ENCODE data around the gene GPBP1L1.
"Not testable (repeated sequence)": the region's sequence is repeated elsewhere in the genome, so short reads cannot be mapped to it uniquely, and the experiment has no call there.

Gene GPBP1L1

GRCh38 chr1:45678489-45678888, 7.8 kb downstream of the GPBP1L1 start:
- DNase-seq, result no peak

DNA sequence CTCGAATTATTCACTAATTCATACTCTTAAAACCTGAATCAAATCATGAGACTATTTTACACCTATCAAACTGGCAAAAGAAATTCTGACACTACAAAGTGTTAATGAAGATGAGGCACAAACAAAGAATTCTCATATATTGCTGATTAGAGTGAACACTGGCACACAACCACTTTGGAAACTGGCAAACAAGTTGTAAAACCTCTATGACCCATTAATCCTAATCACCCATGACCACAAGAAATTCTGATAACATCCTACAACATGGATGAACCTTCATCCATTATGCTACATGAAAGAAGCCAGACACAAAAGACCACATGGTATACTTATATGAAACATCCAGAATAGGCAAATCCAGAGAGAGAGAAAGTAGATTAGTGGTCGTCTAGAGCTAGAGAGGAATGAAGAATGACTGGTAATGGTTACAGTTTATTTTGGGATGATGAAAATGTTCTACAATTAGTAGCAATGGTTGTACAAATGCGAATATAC, 8.5 kb downstream of the GPBP1L1 start:
- no peak for DNase-seq

- DNase-seq, result not testable (repeated sequence)
These were observed 9.8 kb downstream of the GPBP1L1 start for GRCh38 chr1:45676553-45676952.

DNA sequence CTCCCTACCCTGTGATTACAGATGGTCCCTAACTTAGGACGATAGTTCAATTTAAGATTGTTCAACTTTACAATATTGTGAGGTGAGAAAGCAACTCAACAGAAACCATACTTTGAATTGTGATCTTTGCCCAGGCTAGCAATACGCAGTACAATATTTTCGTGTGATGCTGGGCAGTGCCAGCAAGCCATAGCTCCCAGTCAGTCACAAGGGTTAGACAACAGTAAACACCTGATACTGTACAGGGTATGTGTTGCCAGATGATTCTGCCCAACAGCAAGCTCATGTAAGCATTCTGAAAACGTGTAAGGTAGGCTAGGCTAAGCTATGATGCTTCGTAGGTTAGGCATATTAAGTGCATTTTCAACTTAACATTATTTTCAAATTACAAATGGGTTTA, 11.9 kb downstream of the GPBP1L1 start:
- no peak for DNase-seq

GRCh38 chr1:45673956-45674355, 12.4 kb downstream of the GPBP1L1 start:
- DNase-seq, result no peak

- DNase-seq, result no peak
These were observed 16.3 kb downstream of the GPBP1L1 start for GRCh38 chr1:45669859-45670655.

GRCh38 chr1:45669379-45669778, 17.0 kb downstream of the GPBP1L1 start:
- DNase-seq, result no peak

DNA sequence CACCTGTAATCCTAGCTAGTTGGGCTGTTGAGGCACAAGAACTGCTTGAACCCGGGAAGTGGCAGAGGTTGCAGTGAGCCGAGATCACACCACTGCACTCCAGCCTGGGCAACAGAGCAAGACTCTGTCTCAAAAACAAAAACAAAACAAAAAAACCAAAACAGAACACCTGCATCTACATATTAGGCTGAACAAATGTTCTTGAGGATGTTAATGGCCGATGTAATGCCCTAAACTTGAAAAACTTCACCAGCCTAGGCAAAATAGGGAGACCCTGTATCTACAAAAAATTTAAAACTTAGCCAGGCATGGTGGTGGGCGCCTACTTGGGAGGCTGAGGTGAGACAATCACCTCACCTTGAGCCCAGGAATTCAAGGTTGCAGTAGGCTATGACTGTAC, 17.8 kb downstream of the GPBP1L1 start:
- DNase-seq, result no peak

DNA sequence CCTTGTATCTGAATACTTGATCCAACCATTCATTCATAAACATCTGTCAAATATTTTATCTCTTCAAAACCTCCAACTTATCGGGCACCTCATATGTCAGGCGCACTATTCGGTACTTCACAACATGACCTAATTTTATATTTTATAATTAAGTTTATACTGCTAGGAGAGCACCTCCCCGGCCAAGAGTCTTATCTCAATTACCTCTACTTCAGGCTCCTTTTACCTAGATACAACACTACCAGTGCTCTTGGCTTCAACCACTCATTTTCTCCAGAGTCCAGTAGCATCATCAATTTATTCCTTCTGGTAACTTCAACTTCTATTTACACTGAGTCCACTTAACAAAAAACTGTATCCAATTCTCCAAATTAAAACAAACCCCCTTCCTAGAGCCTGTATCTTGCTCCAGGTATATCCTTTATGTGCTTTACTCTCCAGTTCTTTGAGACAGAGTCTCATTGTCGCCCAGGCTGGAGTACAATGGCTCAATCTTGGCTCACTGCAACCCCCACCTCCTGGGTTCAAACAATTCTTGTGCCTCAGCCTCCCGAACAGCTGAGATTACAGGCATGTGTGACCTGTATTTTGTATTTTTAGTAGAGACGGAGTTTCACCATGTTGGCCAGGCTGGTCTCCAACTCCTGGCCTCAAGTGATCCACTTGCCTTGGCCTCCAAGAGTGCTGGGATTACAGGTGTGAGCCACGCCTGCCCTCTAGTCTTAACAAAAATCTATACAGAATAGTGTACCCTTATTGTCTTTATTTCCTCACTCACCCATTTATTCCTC, 18.8 kb downstream of the GPBP1L1 start:
- no peak for DNase-seq

GRCh38 chr1:45666836-45667235, 19.5 kb downstream of the GPBP1L1 start:
- DNase-seq, result no peak

DNA sequence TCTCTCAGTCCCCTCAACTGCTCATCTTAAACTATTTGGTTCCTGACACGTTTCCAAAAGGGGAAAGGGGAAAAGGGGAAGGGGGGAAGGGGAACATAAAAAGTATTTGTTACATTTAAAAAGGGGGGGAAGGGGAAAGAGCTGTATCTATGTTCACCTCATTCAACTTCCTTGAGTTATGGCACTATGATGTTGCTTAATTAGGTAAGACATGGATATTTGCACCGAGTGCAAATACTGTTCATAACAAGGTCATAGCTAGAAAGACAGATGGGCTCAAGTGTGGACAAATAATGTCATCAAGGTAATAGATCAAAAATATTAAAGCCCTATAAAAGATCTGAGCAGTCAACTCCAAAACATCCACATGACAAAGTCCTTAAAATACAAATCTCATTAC, 26.0 kb downstream of the GPBP1L1 start:
- no peak for DNase-seq

DNA sequence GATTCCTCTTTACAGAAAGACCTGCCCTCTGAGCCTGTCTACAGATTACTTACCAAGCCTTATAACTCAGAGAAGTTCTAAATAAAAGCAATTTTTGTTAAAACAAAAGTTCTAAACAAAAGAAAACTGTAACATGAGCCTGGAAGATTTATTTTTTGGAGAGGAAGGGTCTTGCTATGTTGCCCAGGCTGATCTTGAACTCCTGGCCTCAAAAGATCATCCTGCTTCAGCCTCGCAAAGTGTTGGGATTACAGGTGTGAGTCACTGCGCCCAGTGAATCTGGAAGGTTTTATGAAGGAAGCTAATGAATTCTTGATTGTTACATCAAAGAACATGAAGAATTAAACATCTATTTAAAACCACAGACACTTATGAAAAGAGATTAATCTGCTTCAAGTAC, 27.1 kb downstream of the GPBP1L1 start:
- DNase-seq, result no peak

DNA sequence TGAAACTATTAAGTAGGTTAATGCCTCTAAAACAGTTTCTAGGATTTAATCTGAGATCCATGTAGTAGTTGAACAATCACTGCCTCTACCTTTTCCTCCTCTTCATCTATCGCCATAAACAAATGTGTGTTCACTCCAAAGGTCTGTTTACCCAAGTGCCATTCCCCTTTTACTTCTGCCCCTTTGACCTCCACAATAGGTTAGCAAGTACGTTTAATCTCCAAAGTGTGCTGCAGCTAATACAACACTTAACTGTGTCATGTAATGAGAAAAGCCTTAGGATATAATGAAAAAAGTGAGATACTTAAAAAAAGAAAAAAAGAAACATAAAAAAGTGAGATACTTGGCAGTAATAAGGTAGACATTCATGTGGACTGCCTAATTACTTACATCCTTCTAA, 28.2 kb downstream of the GPBP1L1 start:
- DNase-seq, result no peak

DNA sequence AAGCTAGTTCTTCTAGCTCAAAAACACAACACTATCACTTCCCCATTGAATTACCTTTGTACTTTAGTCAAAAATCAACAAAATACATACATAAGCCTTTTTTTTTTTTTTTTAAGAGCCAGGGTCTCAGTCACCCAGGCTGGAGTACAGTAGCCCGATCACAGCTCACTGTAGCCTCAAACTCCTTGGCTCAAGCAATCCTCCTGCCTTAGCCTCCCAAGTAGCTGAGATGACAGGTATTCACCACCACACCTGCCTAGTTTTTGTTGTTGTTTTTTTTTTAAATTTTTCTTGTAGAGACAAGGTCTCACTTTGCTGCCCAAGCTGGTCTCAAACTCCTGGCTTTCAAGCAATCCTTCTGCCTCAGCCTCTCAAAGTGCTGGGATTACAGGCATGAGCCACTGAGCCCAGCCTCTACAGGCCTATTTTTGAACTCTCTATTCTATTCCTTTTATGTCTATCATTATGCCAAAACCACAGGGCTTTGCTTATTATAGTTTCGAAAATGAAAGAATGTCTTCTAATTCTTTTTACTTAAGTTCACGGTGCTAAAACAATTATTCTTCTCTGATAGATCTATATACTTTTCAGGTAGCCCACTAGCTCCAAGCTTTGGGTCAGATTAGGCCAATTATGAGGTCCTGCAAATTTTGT, 29.6 kb downstream of the GPBP1L1 start:
- no peak for DNase-seq

DNA sequence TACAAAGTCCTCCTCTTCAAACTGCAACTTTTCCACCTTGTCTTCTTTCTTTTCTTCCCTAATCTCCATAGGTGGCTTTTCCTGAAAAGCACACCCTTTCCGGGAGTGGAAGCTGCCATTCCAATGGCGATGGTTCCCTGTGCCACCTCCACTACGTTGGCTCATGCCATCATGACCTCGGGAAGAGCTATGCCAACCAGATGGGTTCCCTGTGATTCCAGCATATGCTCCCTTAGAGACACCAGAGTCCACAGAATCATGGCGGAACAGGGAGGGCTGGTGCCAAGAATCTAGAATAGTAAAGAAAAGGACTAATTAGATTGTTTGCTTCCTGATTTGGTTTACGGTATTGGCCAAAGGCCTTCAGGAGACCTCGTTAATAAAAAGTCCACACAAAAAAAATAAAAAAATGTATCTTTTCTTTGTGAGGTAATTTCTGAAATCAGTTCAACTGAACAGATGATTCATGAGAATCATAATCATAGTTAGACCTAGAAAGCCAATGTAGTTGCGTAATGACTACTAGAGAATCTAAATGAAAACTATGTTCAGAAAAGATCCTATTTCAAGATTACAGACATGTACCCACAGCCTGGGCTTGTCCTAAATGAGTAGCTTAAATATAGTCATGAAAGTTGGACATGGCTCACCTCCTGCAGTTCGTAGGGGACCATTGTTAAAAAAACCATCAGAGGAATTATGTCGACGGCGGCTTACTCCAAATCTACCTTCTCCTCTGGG, 31.6 kb downstream of the GPBP1L1 start:
- DNase-seq, result no peak

DNA sequence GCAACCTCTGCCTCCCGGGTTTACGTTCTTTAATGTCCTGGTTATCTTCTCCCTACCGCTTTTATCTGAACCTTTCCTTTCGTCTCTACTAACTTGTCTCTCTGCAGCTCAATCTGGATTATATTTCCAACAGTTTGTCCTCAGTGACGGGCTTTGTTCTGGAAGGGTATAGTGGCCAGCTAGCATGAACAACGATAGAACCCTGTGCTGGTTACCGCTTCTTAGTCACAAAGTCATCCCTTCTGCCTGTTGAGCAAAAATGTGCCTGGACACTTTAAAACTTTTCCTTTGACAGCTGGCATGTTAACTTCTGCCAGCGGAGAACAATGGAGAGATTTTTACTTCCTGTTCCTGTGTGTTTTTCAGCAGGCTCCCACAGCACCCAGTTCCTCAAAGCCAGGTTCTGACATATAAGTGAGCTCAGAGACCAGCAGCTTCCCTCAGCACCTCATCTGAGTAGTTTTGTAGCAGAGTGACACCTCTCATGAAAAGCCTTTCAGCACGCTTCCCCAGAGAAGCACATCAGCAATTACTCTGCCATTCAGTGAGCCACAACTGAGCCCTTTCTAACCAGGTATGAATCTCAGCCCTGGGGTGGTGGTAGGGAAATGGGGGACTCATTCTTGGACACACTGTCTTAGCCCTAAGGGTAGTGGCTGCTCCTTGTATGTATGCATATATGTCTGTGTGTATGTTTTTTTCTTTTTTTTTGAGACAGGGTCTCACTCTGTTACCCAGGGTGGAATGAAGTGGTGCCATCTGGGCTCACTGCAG, 38.9 kb downstream of the GPBP1L1 start:
- DNase-seq, result no peak

GRCh38 chr1:45644661-45645060, 41.7 kb downstream of the GPBP1L1 start:
- no peak for DNase-seq

- no peak for DNase-seq
These were observed 42.4 kb downstream of the GPBP1L1 start for GRCh38 chr1:45643978-45644377.

- no peak for DNase-seq
These were observed 43.0 kb downstream of the GPBP1L1 start for GRCh38 chr1:45643321-45643720.

GRCh38 chr1:45640293-45640692, 46.0 kb downstream of the GPBP1L1 start:
- DNase-seq, result no peak

GRCh38 chr1:45635211-45635610, 51.1 kb downstream of the GPBP1L1 start:
- no peak for DNase-seq

- no peak for DNase-seq
These were observed 55.9 kb downstream of the GPBP1L1 start for GRCh38 chr1:45630429-45630828.
